Colonic mucosa (tissue), 4 donors: ENCODE measurements around the gene LCP2. TPM values are rescaled to one million over a fixed set of nuclear protein-coding genes. Genes with fewer than 3 reads are reported as not detected.

ENCODE experiments used
- DNase-seq: peaks from one replicate; pipeline ENCODE4 v3.0.0-alpha.2; 2020
- H3K27ac ChIP-seq: fragments of 200-600 bp; one replicate; pipeline ENCODE4 v1.8.0; 2021
- H3K27me3 ChIP-seq: fragments of 200-600 bp; one replicate; pipeline ENCODE4 v1.8.0; 2021
- H3K36me3 ChIP-seq: fragments of 200-600 bp; one replicate; pipeline ENCODE4 v1.8.0; 2021
- H3K4me1 ChIP-seq: fragments of 200-600 bp; one replicate; pipeline ENCODE4 v1.8.0; 2021; ENCODE audit warnings: mild to moderate bottlenecking
- H3K4me3 ChIP-seq: fragments of 200-600 bp; one replicate; pipeline ENCODE4 v1.8.0; 2021
- H3K9ac ChIP-seq, 2 donors: one replicate each; pipeline ENCODE4 v1.7.0; 2013; ENCODE audit warnings: control low read depth in 2 of 2, low read depth in 2 of 2, low read length in 2 of 2
- H3K9me3 ChIP-seq: fragments of 200-600 bp; one replicate; pipeline ENCODE4 v1.8.0; 2021
- CTCF ChIP-seq: fragments of 200-600 bp; IDR thresholded peaks from one replicate; pipeline ENCODE4 v1.8.0; 2022; ENCODE audit warnings: antibody characterized with exemption, mild to moderate bottlenecking
- intact Hi-C: fragments of 100-400 bp; cut with DNase I; formaldehyde crosslinking; loops from one replicate; pipeline ENCODE4 v1.14.1; 2022
- total RNA-seq, 2 donors: library from RNA; stranded (reverse); fragmentation: NEBNext Ultra II Directional in 1 of 2; extraction: Animal tissue kit (Norgen Biotek cat#: 25700) in 1 of 2; gene quantifications; one replicate each; pipeline ENCODE4 v1.2.1, GENCODE V29; 2021
- donor health status: healthy.
- donor health status: DM: no; HTN: no; CAD: no.
- donor health status: DM: no; HTN: no; CAD: no.

LCP2 gene
- total RNA-seq, 2 donors from 2014 or later, result 8.0 to 13.4 TPM

GRCh38 chr5:170305646-170306025 is 8.1 kb upstream of the LCP2 start:
- H3K27ac ChIP-seq, result no peak overlapping the region
- DNase-seq, result no peak
- no peaks in the 10 kb centered on the region for H3K36me3 ChIP-seq
- no peak overlapping the region for H3K9ac ChIP-seq
- TF ChIP-seq CTCF, result no peak
- H3K27me3 ChIP-seq, result no peaks in the 10 kb centered on the region
- intact Hi-C loops, result no loop called here
- no peaks in the 10 kb centered on the region for H3K9me3 ChIP-seq
- no peak overlapping the region for H3K4me3 ChIP-seq
- H3K4me1 ChIP-seq, result no peaks in the 10 kb centered on the region

GRCh38 chr5:170305016-170305645 is 7.6 kb upstream of the LCP2 start:
- Histone ChIP-seq H3K27me3 (no peaks in the 10 kb centered on the region), H3K27ac (no peak overlapping the region), H3K9ac (no peak overlapping the region), H3K9me3 (no peaks in the 10 kb centered on the region), H3K4me3 (no peak overlapping the region), H3K36me3 (no peaks in the 10 kb centered on the region), H3K4me1 (no peaks in the 10 kb centered on the region)
- TF ChIP-seq CTCF, result no peak
- intact Hi-C loops, result no loop called here
- DNase-seq, result no peak

- Histone ChIP-seq H3K9ac (no peak overlapping the region), H3K9me3 (no peaks in the 10 kb centered on the region), H3K27ac (peak overlapping the region; percentile 20), H3K36me3 (no peaks in the 10 kb centered on the region), H3K27me3 (no peaks in the 10 kb centered on the region), H3K4me3 (no peak overlapping the region), H3K4me1 (no peaks in the 10 kb centered on the region)
- no peak for TF ChIP-seq CTCF
- intact Hi-C loops, result no loop called here
- DNase-seq, result no peak
These were observed 6.0 kb upstream of the LCP2 start for GRCh38 chr5:170303549-170303948.

- H3K4me1 ChIP-seq, result no peaks in the 10 kb centered on the region
- peak overlapping the region; percentile 32 for H3K27ac ChIP-seq
- peak overlapping the region in 1 of 2 donors; percentile 55 for H3K9ac ChIP-seq
- no peaks in the 10 kb centered on the region for H3K27me3 ChIP-seq
- H3K4me3 ChIP-seq, result no peak overlapping the region
- no peaks in the 10 kb centered on the region for H3K36me3 ChIP-seq
- no peak for DNase-seq
- intact Hi-C loops, result no loop called here
- no peaks in the 10 kb centered on the region for H3K9me3 ChIP-seq
- no peak for TF ChIP-seq CTCF
These were observed 5.3 kb upstream of the LCP2 start for GRCh38 chr5:170302653-170303501.

- H3K4me1 ChIP-seq, result no peaks in the 10 kb centered on the region
- no peaks in the 10 kb centered on the region for H3K27me3 ChIP-seq
- no peaks in the 10 kb centered on the region for H3K9me3 ChIP-seq
- intact Hi-C loops, result no loop called here
- no peaks in the 10 kb centered on the region for H3K36me3 ChIP-seq
- DNase-seq, result no peak
- peak overlapping the region in 1 of 2 donors; percentile 55 for H3K9ac ChIP-seq
- no peak overlapping the region for H3K4me3 ChIP-seq
- peak overlapping the region; percentile 32 for H3K27ac ChIP-seq
- TF ChIP-seq CTCF, result no peak
These were observed 4.5 kb upstream of the LCP2 start for GRCh38 chr5:170301981-170302652.
